SK-N-SH treated with all-trans-retinoic acid at 6 μM for 48 hours (cell line): ENCODE results near the gene SLC22A23.

ENCODE experiments used
- BACH2 ChIP-seq: fragments of 250-450 bp; sonication (Bioruptor Pico); IDR thresholded peaks from 2 replicates; pipeline ENCODE4 v1.9.0; 2021; ENCODE audit warnings: mild to moderate bottlenecking, borderline replicate concordance
- ISL1 ChIP-seq: fragments of 250-450 bp; sonication (Bioruptor Pico); IDR thresholded peaks from 2 replicates; pipeline ENCODE4 v2.1.2; 2022; ENCODE audit warnings: mild to moderate bottlenecking, moderate library complexity
- SNAI2 ChIP-seq: fragments of 250-450 bp; sonication (Bioruptor Pico); IDR thresholded peaks from 2 replicates; pipeline ENCODE4 v1.5.0; 2020; ENCODE audit warnings: mild to moderate bottlenecking, moderate library complexity
- ZC3H10 ChIP-seq: fragments of 250-450 bp; sonication (Bioruptor Pico); IDR thresholded peaks from 2 replicates; pipeline ENCODE4 v1.5.1; 2021; ENCODE audit warnings: mild to moderate bottlenecking, moderate library complexity
- ZFP3 ChIP-seq: fragments of 250-450 bp; sonication (Bioruptor Pico); IDR thresholded peaks from 2 replicates; pipeline ENCODE4 v1.5.0; 2020; ENCODE audit warnings: mild to moderate bottlenecking, moderate library complexity
- ZFP30 ChIP-seq: fragments of 450-650 bp; formaldehyde crosslinking; IDR thresholded peaks from 2 replicates; pipeline ENCODE4 v1.5.0; 2022; ENCODE audit warnings: mild to moderate bottlenecking, moderate library complexity
- ZNF565 ChIP-seq: fragments of 450-650 bp; formaldehyde crosslinking; conservative IDR thresholded peaks from 2 replicates; pipeline ENCODE4 v1.5.0; 2020; ENCODE audit warnings: low read depth, mild to moderate bottlenecking, moderate library complexity
- ZNF70 ChIP-seq: fragments of 450-650 bp; formaldehyde crosslinking; IDR thresholded peaks from 2 replicates; pipeline ENCODE4 v1.5.0; 2020; ENCODE audit warnings: mild to moderate bottlenecking, moderate library complexity
- TF ChIP-seq, protein P1 (sequence below): fragments of 250-450 bp; sonication (Bioruptor Pico); IDR thresholded peaks from 2 replicates; pipeline ENCODE4 v1.8.0; 2020; ENCODE audit warnings: mild to moderate bottlenecking, moderate library complexity, borderline replicate concordance
- TF ChIP-seq, protein P2 (sequence below): fragments of 250-450 bp; sonication (Bioruptor Pico); IDR thresholded peaks from 2 replicates; pipeline ENCODE4 v1.5.0; 2020; ENCODE audit warnings: mild to moderate bottlenecking, moderate library complexity

DNA sequence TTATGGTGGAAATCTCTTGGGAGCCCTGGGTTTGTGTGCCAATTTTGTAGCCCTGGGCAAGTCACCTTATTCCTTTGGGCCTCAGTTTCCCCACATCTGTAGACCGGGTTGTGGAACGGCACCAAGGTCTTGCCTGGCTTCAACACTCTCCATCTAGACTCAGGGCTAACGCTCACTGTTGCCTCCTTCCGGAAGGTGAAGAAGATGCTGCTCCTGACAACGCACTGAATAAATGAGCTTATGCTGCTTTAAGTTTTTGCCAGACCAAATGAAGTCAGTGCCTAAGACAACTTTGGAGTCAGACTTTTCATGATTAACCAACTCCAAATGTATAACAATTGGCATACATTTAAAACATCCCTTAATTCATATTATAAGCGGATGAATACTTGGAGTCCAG lies 145.0 kb downstream of the SLC22A23 start:
- TF ChIP-seq ZC3H10 = no peak
- TF ChIP-seq ZFP3 (CRISPR knock-in tag) = no peak
- TF ChIP-seq ZNF565 (CRISPR knock-in tag) = no peak
- TF ChIP-seq ZNF70 (CRISPR knock-in tag) = no peak
- TF ChIP-seq, protein P1, sequence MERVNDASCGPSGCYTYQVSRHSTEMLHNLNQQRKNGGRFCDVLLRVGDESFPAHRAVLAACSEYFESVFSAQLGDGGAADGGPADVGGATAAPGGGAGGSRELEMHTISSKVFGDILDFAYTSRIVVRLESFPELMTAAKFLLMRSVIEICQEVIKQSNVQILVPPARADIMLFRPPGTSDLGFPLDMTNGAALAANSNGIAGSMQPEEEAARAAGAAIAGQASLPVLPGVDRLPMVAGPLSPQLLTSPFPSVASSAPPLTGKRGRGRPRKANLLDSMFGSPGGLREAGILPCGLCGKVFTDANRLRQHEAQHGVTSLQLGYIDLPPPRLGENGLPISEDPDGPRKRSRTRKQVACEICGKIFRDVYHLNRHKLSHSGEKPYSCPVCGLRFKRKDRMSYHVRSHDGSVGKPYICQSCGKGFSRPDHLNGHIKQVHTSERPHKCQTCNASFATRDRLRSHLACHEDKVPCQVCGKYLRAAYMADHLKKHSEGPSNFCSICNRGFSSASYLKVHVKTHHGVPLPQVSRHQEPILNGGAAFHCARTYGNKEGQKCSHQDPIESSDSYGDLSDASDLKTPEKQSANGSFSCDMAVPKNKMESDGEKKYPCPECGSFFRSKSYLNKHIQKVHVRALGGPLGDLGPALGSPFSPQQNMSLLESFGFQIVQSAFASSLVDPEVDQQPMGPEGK = no peak
- TF ChIP-seq SNAI2 (CRISPR knock-in tag) = no peak
- no peak for TF ChIP-seq ZFP30 (CRISPR knock-in tag)
- no peak for TF ChIP-seq BACH2 (CRISPR knock-in tag)
- TF ChIP-seq ISL1 = no peak
- TF ChIP-seq, protein P2, sequence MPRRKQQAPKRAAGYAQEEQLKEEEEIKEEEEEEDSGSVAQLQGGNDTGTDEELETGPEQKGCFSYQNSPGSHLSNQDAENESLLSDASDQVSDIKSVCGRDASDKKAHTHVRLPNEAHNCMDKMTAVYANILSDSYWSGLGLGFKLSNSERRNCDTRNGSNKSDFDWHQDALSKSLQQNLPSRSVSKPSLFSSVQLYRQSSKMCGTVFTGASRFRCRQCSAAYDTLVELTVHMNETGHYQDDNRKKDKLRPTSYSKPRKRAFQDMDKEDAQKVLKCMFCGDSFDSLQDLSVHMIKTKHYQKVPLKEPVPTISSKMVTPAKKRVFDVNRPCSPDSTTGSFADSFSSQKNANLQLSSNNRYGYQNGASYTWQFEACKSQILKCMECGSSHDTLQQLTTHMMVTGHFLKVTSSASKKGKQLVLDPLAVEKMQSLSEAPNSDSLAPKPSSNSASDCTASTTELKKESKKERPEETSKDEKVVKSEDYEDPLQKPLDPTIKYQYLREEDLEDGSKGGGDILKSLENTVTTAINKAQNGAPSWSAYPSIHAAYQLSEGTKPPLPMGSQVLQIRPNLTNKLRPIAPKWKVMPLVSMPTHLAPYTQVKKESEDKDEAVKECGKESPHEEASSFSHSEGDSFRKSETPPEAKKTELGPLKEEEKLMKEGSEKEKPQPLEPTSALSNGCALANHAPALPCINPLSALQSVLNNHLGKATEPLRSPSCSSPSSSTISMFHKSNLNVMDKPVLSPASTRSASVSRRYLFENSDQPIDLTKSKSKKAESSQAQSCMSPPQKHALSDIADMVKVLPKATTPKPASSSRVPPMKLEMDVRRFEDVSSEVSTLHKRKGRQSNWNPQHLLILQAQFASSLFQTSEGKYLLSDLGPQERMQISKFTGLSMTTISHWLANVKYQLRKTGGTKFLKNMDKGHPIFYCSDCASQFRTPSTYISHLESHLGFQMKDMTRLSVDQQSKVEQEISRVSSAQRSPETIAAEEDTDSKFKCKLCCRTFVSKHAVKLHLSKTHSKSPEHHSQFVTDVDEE = no peak
